GM19324 (cell line): ENCODE results near the gene CWC27.
A peak's percentile ranks its signal among the peaks of the same experiment; 100 is the strongest.

Experiments used
- ATAC-seq: cut with Tn5 transposase; IDR thresholded peaks from one replicate; pipeline ENCODE4 v1.9.1; 2021; ENCODE audit warnings: mild to moderate bottlenecking, moderate library complexity; ENCODE audit not compliant: unreplicated experiment, low FRiP score

Gene CWC27

GRCh38 chr5:65061250-65061973 is 292.7 kb downstream of the CWC27 start:
- peak; percentile 58 for ATAC-seq

- peak; percentile 30 for ATAC-seq
Measured at GRCh38 chr5:65061974-65062353, 293.2 kb downstream of the CWC27 start.

- no peak for ATAC-seq
Measured at GRCh38 chr5:65062469-65063083, 293.8 kb downstream of the CWC27 start.

GRCh38 chr5:65065001-65065511 is 296.3 kb downstream of the CWC27 start:
- no peak for ATAC-seq

- ATAC-seq = peak; percentile 85
Measured at GRCh38 chr5:65066387-65067146, 297.8 kb downstream of the CWC27 start.

GRCh38 chr5:65067147-65067506 is 298.4 kb downstream of the CWC27 start:
- ATAC-seq = no peak
